ENCODE data around the gene PDZD7.

PDZD7 gene

GRCh38 chr10:101016814-101017213 lies 14.1 kb downstream of the PDZD7 start:
- no peak overlapping the region for H3K4me3 ChIP-seq (ENCODE audit: low read depth, low read length)
- no peak overlapping the region for H3K27ac ChIP-seq (ENCODE audit: extremely low read depth, low read depth, low read length)
- H3K4me1 ChIP-seq (ENCODE audit: control insufficient read depth, insufficient read depth, low read length): peaks cover 2% of the 10 kb centered on the region; the same call in 1 of the 2 replicates
- ChIA-PET CTCF (interaction anchor here (0.6 to 7.2 kb wide), 16 partner anchors 13 to 354 kb away, joined by 3 to 274 read pairs (median 4); partner anchors contain the start of genes KAZALD1, LZTS2, MRPL43 and PDZD7), POLR2A (interaction anchor here (0.5 to 1.4 kb wide), 3 partner anchors 10 to 37 kb away, joined by 3 to 8 read pairs (median 4); no protein-coding TSS in a partner anchor)
- H3K9me3 ChIP-seq (ENCODE audit: control insufficient read depth, insufficient read depth, low read depth, low read length): no peaks in the 10 kb centered on the region
- H3K36me3 ChIP-seq (ENCODE audit: control insufficient read depth in 2 of 2, insufficient read depth in 1 of 2, low read length in 2 of 2): no peaks in the 10 kb centered on the region
- TF ChIP-seq, protein P1, sequence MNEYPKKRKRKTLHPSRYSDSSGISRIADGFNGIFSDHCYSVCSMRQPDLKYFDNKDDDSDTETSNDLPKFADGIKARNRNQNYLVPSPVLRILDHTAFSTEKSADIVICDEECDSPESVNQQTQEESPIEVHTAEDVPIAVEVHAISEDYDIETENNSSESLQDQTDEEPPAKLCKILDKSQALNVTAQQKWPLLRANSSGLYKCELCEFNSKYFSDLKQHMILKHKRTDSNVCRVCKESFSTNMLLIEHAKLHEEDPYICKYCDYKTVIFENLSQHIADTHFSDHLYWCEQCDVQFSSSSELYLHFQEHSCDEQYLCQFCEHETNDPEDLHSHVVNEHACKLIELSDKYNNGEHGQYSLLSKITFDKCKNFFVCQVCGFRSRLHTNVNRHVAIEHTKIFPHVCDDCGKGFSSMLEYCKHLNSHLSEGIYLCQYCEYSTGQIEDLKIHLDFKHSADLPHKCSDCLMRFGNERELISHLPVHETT (tag by site-specific recombination; IDR thresholded peaks at IDR 0.05): no peak
- no peak for TF ChIP-seq ZNF530 (tag by site-specific recombination; IDR thresholded peaks at IDR 0.05; ENCODE audit: low read depth)
- TF ChIP-seq KLF1 (tag by site-specific recombination; IDR thresholded peaks at IDR 0.05): no peak
- no peak for TF ChIP-seq SALL2 (tag by site-specific recombination; IDR thresholded peaks at IDR 0.05; ENCODE audit: borderline replicate concordance)
- TF ChIP-seq, protein P2, sequence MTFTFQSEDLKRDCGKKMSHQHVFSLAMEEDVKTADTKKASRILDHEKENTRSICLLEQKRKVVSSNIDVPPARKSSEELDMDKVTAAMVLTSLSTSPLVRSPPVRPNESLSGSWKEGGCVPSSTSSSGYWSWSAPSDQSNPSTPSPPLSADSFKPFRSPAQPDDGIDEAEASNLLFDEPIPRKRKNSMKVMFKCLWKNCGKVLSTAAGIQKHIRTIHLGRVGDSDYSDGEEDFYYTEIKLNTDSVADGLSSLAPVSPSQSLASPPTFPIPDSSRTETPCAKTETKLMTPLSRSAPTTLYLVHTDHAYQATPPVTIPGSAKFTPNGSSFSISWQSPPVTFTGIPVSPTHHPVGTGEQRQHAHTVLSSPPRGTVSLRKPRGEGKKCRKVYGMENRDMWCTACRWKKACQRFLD (tag by site-specific recombination; IDR thresholded peaks at IDR 0.05): no peak
- TF ChIP-seq KLF17 (tag by site-specific recombination; IDR thresholded peaks at IDR 0.05): no peak
- TF ChIP-seq YY1 (tag by site-specific recombination; IDR thresholded peaks at IDR 0.05): no peak

DNA sequence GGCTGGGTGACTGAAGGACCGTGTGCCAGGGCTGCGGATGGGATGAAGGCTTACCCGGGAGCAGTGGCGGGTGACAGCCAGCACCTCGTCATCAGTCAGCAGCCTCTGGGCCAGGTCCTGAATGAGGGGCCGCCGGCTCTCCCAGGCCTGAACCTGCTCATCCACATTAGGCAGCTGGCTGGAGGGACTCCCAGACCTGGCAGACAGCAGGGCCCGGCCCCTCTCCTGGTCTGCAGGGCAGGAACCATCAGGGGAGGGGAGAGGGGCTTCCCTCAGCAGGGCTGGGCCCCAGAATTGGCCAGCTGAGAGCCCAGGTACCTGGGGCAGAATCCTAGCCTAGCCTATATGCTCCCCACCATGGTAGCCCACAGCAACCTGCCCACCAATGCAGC lies 15.4 kb downstream of the PDZD7 start:
- no peak overlapping the region for H3K27ac ChIP-seq (ENCODE audit: extremely low read depth, low read depth, low read length)
- no peak overlapping the region for H3K4me3 ChIP-seq (ENCODE audit: low read depth, low read length)
- POLR2A ChIA-PET: interaction anchor here (1.1 to 2.7 kb wide), 2 partner anchors 18 to 27 kb away, joined by 3 to 14 read pairs; no protein-coding TSS in a partner anchor
- no peaks in the 10 kb centered on the region for H3K9me3 ChIP-seq (ENCODE audit: control insufficient read depth, insufficient read depth, low read depth, low read length)
- CTCF ChIA-PET: interaction anchor here (0.8 to 7.2 kb wide), 14 partner anchors 7 to 291 kb away, joined by 3 to 274 read pairs (median 6); partner anchors contain the start of genes KAZALD1, LZTS2, MRPL43 and PDZD7
- H3K36me3 ChIP-seq (ENCODE audit: control insufficient read depth in 2 of 2, insufficient read depth in 1 of 2, low read length in 2 of 2): no peaks in the 10 kb centered on the region
- H3K4me1 ChIP-seq (ENCODE audit: control insufficient read depth, insufficient read depth, low read length): peaks cover 2% of the 10 kb centered on the region; the same call in 1 of the 2 replicates
- no peak for TF ChIP-seq ZNF843 (tag by site-specific recombination; IDR thresholded peaks at IDR 0.05)
- no peak for TF ChIP-seq ZNF394 (tag by site-specific recombination; IDR thresholded peaks at IDR 0.05; ENCODE audit: borderline replicate concordance)
- no peak for TF ChIP-seq BCL6B (tag by site-specific recombination; IDR thresholded peaks at IDR 0.05)
- no peak for TF ChIP-seq ZFP37 (tag by site-specific recombination; IDR thresholded peaks at IDR 0.05)
- TF ChIP-seq, protein P3, sequence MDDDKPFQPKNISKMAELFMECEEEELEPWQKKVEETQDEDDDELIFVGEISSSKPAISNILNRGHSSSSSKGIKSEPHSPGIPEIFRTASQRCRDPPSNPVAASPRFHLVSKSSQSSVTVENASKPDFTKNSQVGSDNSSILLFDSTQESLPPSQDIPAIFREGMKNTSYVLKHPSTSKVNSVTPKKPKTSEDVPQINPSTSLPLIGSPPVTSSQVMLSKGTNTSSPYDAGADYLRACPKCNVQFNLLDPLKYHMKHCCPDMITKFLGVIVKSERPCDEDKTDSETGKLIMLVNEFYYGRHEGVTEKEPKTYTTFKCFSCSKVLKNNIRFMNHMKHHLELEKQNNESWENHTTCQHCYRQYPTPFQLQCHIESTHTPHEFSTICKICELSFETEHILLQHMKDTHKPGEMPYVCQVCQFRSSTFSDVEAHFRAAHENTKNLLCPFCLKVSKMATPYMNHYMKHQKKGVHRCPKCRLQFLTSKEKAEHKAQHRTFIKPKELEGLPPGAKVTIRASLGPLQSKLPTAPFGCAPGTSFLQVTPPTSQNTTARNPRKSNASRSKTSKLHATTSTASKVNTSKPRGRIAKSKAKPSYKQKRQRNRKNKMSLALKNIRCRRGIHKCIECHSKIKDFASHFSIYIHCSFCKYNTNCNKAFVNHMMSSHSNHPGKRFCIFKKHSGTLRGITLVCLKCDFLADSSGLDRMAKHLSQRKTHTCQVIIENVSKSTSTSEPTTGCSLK (tag by site-specific recombination; IDR thresholded peaks at IDR 0.05): no peak
- TF ChIP-seq HOXC10 (CRISPR knock-in tag; IDR thresholded peaks at IDR 0.05): no peak
- TF ChIP-seq ZNF174 (tag by site-specific recombination; IDR thresholded peaks at IDR 0.05): no peak
- TF ChIP-seq ZSCAN30 (tag by site-specific recombination; IDR thresholded peaks at IDR 0.05): no peak
- TF ChIP-seq ZNF121 (tag by site-specific recombination; IDR thresholded peaks at IDR 0.05): no peak
- no peak for TF ChIP-seq ZNF184 (tag by site-specific recombination; IDR thresholded peaks at IDR 0.05)
- TF ChIP-seq, protein P4, sequence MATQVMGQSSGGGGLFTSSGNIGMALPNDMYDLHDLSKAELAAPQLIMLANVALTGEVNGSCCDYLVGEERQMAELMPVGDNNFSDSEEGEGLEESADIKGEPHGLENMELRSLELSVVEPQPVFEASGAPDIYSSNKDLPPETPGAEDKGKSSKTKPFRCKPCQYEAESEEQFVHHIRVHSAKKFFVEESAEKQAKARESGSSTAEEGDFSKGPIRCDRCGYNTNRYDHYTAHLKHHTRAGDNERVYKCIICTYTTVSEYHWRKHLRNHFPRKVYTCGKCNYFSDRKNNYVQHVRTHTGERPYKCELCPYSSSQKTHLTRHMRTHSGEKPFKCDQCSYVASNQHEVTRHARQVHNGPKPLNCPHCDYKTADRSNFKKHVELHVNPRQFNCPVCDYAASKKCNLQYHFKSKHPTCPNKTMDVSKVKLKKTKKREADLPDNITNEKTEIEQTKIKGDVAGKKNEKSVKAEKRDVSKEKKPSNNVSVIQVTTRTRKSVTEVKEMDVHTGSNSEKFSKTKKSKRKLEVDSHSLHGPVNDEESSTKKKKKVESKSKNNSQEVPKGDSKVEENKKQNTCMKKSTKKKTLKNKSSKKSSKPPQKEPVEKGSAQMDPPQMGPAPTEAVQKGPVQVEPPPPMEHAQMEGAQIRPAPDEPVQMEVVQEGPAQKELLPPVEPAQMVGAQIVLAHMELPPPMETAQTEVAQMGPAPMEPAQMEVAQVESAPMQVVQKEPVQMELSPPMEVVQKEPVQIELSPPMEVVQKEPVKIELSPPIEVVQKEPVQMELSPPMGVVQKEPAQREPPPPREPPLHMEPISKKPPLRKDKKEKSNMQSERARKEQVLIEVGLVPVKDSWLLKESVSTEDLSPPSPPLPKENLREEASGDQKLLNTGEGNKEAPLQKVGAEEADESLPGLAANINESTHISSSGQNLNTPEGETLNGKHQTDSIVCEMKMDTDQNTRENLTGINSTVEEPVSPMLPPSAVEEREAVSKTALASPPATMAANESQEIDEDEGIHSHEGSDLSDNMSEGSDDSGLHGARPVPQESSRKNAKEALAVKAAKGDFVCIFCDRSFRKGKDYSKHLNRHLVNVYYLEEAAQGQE (tag by site-specific recombination; IDR thresholded peaks at IDR 0.05): no peak
- no peak for TF ChIP-seq ZNF707 (tag by site-specific recombination; IDR thresholded peaks at IDR 0.05)
